T-helper 9 cell (primary cell): ENCODE measurements around the gene TIMP2.
A peak's percentile ranks its signal among the peaks of the same experiment; 100 is the strongest.
"Not testable (repeated sequence)": the region's sequence is repeated elsewhere in the genome, so short reads cannot be mapped to it uniquely, and the experiment has no call there.

ENCODE experiments used
- DNase-seq: peaks from one replicate; pipeline ENCODE4 v3.0.0-alpha.2; 2020

Gene TIMP2

DNA sequence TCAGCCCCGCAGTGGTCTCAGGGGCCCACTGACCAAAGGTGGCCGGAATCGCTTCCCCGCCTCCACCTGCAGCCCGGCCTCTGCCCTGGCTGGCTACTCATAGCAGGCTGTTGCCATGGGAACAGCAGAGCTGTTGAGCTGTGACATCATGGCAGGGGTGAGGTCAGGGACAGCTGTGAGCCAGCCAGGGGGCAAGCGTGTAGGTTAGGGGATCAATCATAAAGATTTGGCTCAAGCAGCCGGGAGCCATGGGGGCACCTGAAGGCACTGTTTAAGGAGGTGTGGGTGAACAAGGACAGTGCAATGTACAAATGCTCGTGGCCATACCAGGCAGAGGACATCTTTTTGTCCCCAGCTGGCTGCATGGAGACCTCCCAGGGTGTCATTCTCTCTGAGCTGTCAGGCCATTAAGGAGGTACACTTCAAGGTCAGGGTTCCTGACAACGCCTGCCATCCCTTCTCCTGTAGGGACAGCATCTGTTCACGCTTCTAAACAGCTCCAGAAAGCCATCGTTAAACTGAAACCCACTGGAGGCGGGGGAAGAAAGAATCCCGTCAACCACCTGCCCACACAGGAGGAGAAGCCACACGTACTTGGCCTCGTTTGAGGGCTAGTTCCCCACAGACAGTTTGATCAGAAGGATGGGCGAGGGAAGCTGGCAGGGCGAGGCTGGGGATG, 21.9 kb downstream of the TIMP2 start, which contains the start of gene CEP295NL:
Gene CEP295NL, minus strand, starts transcription at position 101 of the 679 bp plus-strand sequence. CDS start 1,373 bp downstream, outside the sequence.
- DNase-seq, result no peak

DNA sequence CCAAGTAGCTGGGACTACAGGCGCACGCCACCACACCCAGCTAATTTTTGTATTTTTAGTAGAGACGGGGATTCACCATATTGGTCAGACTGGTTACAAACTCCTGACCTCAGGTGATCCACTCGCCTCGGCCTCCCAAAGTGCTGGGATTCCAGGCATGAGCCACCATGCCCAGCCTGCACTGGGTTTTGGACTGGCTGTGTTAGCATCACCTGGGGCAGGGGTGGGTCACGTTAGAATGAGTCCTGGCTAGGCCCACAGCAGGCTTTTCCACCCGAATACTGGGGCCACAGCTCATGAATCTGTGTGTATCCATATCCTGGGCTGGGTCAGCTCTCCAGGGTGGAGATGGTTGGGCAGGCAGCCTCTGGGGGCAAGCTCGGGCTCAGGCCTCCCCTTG, 23.0 kb downstream of the TIMP2 start:
- DNase-seq, result not testable (repeated sequence)

DNA sequence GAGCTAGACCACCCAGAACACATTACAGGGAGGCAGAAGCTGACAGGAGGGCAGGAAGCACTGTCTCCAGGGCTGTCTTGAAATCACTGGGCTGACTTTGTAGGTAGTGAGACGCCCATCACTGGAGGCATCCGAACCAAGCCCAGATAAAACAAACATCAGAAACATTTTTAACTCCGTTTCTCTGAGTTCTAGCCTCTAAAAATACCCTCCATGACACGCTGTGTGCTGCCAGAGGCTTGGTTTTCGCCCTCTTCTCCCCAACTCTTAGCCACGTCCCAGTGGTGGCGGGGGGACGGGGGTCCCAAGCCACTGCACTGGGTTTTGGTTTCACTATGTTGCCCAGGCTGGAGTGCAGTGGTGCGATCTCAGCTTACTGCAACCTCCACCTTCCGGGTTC, 23.4 kb downstream of the TIMP2 start:
- no peak for DNase-seq

DNA sequence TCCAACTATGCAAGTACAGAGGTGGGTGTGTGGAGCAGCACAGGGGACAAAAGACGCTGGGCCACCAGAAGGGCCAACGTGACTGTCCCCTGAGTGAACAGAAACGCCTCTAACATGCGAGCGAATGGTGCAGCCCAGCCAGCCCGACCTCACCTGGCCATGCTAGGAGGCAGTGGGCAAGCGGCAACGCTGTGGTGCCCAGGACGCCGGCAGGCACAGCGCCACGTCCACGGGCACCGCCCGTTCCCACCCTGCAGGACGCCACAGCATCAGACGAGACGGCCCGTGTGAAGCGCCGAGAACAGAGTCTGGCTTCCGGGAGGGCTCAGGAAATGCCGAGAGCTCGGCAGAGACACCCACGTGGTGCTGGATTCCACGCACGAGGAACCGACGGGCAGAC, 24.4 kb downstream of the TIMP2 start:
- no peak for DNase-seq

DNA sequence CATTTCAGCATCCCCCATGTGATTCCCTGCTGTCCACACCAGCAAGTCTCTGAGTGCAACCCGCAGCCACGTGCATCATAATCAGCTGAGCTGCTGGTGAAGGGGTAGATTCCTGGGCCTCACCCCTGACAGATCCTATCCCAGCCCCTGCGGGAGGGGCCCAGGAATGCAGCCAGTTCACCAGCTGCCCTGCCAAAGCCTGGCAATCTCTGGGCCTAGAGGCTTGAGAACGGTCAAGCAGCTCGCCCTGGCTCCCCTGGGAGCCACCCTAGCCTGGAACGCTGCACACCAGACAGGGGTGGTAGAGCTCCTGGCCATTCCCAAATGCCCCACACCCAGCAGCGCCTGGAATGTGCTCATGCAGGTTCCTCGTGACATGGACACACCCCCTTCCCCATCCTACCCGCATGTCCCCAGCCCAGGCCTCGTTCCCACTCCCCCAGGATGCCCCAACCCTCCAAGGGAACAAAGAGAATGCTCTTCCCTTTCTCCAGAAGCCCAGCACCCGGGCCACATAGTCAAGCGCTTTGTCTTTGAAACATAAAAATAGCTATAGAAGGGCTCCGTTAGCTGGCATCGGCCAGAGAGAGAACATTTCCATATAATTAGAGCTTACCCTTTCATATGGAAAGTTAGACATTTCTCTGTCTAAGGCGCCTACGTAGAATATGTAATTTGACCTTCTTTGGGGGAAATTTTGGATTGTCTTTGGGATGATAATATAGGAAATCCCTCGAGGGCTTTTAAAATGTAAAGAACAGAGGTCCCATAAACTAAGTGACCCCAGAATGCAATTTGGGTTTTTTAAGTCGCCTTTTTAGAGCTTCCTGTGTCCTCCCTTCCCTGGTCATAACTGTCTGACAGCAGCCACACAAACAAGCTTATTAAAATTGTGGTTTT, 25.6 kb downstream of the TIMP2 start:
- no peak for DNase-seq

DNA sequence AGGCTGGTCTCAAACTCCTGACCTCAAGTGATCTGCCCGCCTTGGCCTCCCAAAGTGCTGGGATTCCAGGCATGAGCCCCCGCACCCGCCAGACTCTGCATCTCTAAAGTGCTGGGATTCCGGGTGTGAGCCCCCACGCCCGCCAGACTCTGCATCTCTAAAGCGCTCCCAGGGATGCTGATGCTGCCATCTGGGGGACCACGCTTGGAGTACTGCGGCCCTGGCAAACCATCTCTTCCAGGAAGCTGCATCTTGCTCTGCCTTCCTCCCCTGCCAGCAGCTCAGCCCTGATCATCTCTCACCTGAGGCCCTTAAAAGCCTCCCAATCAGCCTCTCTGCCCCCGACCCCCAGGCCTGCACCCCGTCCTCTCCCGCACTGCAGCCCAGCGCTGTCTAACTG, 26.2 kb downstream of the TIMP2 start:
- DNase-seq, result no peak

DNA sequence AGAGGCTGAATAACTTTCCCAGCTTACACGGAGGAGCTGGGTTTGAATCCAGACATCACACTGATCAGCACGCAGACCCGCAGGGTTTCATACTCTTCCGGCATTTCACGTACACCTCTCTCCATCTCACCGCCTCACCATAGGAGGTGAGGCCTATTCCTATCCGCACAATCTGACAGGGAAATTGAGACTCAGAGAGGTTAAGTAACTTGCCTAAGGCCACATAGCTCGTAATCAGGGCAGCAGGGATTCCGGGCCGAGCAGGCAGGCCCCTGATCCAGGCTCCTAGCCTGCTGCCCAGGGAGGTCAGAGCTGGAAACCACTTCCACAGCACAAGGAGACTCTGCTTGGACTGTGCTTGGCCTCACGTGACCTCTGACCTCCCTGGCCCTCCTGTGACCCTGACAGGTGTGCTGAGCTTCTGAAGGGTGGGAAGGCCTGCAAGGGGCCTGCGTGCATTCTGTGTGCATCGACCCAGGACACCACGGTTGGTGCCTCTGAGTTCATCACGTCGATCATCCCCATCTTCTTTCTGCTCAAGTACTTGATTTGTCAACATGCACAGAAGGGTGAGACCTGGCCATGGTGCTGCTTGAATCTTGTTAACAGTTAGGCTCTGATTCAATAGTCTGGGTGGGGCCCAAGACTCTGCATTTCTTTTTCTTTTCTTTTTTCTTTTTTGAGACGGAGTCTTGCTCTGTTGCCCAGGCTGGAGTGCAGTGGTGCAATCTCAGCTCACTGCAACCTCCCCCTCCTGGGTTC, 26.9 kb downstream of the TIMP2 start:
- no peak for DNase-seq

DNA sequence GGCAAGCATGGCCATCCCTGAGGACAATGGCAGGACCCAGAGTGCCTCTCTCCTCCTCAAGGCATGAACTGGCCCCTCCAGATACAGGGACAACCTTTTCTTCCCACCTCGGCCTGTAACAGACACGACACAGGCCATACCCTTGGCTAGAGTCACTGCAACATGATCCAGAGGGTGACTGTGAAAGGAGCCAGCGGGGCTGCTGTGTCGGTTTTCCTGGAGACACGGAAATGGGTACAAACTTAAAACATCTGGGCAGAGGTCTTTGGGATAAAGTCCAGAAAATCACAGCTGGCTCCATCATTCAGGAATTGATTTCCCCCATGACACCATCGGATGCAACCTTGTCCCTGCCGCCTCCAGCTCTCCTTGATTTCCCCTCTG, 27.5 kb downstream of the TIMP2 start:
- no peak for DNase-seq

DNA sequence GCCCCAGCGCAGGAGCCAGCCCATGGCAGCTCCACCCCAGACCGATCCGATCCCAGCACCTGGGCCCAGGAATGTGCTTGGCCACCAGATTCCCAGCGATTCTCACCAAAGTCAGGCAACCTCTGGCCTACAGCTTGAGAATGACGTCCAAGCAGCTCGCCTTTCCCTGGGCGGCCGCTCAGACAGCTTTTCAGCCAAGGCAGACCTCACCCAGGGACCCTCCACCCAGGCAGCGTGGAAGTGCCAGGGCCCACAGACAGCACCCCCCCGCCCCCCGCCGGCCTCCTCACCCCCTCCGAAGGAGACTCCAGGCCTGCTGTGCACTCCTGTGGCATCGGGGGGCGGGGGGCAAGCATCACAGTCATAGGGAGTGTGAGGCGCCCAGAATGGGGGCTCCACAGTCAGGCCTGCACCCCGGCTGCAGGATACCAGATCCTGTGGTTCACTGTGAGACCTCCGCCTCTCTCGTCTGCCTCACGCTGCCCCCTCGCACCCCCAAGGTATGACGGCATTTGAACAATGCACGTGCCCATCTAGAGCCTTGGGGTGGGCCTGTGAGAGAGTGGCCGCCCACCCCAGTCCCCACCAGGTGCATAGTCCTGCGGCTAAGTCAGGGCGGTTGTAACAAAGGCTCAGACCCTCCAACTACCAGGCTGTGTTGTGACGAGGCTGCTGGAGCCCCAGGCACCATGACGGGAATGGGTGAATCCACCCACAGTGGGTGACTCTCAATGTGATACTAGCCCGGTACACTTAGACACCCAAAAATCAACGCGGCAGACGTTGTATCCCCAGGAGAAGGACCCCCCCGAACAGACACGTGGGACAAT, 28.1 kb downstream of the TIMP2 start:
- DNase-seq, result no peak

DNA sequence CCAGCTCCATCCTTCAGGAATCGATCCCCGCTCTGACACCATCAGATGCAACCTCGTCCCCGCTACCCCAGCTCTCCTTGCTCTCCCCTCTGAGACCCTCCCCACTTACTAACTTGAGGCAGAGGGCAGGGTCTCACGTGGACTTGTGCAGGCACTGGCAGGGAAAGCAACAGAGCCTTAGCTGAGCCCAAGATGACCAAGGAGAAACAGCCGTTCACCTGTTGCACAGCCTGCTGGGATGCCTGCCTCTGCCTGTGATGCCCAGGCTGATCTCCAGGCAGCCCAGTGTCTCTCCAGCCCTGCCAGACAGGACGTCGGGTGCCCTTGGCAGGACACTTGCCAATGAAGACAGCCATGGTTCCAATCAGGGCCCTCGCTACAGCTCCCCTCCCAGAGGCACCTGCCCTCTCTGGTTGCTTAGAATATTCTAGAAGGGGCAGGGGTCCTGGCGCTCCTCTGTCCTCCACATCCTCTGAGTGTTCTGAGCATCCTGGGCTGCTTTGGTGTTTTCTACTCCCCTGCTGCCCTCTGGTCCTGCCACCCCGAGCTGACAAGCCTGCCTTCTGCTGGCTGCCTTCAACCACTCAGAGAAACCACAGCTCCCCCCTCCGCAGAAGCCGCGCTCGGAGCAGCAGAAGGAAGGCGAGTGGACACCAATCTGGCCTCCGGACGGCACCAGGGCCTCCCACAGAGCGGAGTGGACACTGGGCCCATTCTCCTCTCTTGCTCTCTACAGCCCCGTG, 28.9 kb downstream of the TIMP2 start:
- no peak for DNase-seq

DNA sequence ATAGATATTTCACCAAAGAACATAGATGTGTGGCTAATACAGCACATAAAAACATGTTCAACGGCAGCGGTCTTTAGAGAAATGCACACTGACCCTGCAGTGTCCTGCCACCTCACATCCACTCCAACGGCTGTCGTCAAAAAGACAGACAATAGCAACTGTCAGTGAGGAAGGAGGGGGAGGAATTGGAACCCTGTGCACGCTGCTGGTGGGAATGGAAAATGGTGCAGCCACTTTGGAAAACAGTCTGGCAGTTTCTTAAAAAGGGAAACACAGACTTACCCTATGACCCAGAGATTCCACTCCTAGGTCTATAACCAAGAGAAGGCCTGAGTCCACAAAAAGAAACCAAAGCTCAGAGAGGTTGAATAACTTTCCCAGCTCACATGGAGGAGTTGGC, 29.9 kb downstream of the TIMP2 start:
- DNase-seq, result no peak

DNA sequence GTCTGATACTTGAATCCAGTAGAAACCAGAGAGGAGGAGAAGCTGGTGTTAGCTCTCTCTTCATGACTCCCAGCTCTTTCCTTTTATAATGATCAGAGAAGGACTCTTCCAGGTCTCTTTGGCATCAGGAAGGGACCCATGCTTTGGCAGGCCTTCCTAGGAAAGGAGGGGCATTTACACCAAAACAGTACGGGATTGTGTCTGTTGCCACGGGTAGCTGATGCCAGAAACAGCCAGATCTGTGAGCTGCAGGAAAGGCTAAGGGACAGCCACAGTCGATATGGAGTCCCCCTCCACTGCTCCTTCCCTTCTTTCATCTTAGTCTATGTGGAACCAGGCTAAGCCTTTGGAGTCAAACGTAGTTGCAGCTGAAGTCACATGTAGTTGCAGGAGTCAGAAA, 31.5 kb downstream of the TIMP2 start:
- no peak for DNase-seq

DNA sequence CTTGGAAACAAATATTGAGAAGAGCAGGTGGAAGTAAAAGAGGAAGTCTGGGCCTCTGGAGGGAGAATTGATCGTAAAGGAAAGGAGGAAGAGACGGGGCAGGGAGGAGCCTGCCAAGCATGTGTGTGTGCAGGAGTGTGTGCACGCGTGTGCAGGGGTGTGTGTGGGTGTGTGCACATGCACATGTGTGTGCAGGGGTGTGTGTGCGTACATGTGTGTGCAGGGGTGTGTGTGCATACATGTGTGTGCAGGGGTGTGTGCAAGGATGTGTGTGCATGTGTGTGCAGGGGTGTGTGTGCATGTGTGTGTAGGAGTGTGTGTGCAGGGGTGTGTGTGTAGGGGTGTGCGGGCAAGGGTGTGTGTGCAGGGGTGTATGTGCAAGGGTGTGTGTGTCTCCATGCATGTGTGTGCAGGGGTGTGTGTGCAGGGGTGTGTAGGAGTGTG, 32.2 kb downstream of the TIMP2 start:
- DNase-seq, result no peak

DNA sequence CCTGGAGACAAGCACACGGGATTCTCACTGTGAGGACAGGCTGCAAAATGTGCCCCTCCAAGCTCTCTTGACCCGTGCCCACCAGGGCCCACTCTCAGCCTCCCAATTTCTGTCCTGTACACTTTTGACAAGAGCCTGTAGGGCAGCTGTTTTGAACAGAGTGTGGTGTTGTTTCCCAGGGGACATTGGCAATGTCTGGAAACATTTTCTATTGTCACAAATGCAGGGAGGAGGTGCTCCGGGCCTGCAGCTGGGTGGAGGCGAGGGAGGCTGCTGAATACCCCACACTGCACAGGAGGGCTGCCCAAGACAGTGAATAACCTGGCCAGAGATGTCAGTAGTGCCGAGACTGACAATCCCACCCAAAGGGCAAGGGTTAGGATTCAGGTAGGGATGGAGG, 32.7 kb downstream of the TIMP2 start:
- DNase-seq, result no peak

DNA sequence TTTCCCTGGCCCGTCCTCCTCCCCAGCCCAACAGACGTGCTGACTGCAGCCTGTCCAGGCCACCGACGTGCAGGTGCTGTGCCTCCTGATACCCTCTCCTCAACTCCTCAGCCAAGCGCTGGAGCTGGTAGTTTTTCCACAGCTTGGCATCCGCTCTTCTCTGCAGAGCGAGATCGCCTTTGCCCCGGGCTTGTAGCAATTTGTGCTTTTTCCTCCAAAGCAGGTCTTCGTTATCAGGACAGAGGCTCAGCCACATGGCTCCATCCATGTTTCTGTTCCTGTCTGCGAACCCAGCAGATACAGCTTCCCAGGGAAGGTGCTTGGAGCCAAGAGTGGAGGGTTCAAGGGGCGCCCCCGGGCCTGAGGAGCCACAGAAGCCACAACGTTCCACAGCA, 33.1 kb downstream of the TIMP2 start:
- no peak for DNase-seq

DNA sequence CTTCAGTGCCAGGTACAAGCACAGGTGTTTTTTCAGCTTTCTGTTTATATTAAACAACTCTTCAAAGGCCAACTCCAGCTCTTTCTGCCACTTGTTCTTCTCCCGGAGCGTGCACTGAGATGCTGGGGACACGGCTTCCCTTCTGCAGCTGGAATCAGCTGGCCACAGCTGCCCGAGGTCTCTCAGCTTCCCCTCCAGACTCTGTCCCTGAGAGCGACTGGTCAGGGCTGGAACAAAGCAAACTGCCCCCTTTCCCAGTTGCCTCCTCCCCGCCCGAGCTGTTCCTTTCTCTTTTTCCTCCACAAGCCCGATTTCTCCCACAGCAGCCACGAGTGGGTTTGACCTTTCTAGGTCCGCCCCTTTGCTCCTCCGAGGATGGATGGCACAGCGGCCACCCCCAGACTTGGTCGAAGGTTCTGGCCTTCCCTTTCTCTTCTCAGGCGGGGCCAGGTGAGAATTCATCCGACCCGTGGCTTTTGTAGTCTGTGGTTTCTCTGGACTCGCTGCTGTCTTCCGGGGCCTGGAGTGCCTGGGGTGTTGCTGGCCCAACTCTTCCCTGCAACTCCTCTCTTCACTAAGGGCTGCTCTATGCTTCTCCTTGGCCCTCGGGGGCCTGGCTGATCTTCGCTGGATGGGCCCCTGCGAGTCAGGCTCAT, 33.7 kb downstream of the TIMP2 start:
- no peak for DNase-seq

DNA sequence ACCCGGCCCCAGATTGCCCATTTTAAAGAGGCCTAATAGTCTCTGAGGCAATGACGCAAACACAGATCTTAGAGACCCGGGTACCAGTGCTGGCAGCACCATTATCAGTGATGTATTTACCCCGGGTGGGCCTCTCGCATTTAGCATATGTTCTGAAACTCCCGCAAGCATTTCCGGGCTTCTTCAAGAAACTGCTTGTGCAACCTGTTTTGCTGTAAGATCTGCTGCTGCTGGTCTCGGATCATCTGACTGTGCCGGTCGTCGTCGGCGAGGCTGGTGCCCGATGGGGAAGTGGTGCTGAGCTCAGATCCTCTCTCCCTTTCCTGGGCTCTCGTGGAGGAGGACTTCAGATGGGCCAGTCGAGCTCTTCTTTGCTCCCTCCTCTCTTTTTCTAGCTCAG, 34.7 kb downstream of the TIMP2 start:
- peak; percentile 8 for DNase-seq

DNA sequence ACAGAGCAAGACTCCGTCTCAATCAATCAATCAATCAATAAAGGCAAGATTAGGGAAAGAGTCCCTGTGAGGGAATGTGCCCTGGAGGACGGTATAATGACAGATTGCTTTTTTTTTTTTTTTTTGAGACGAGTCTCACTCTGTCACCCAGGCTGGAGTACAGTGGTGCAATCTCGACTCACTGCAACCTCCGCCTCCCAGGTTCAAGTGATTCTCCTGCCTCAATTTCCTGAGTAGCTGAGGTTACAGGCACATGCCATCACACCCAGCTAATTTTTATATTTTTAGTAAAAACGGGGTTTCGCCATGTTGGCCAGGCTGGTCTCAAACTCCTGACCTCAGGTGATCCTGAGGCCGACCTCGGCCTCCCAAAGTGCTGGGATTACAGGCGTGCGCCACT, 35.1 kb downstream of the TIMP2 start:
- not testable (repeated sequence) for DNase-seq

DNA sequence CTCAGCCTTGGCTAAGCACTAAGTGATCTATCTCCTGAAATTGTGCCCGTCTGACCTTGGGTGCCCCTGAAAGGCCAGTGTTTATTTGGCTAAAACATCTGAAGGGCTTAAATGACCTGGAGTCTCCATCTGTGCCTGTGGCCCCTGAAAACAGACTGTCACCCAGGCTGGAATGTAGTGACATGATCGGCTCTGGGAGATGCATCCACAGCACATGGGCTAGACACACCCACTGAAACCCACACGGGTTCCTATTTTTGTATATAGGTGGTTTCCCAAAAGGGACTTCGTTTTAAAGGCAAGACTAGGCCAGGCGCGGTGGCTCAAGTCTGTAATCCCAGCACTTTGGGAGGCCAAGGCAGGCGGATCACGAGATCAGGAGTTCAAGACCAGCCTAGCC, 35.7 kb downstream of the TIMP2 start:
- no peak for DNase-seq

DNA sequence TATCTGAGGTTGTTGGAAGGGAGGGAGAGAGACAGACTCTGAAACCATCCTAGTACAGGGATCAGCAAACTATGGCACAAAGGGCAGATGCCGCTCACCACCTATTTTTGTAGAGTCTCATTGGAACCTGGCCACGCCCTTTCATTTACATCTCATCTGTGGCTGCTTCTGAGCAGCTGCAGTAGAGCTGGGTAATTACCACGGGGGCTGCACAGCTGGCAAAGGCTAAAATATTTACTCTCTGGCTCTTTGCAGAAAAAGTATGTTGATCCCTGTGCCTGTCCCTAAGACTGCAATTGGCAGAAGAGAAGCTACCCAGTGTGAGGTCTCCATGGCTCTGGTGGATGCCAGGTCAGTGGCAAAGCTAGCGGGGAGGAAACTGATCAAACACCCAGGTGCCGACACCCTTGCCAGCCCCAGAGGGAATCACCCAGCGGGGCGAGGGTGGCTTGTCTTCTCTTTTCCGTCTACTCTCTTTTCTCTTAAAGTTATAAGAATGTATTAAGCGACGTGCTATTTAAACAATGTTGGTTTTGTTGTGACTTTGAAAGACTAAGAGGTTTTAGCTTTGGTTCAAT, 36.2 kb downstream of the TIMP2 start:
- DNase-seq, result no peak

DNA sequence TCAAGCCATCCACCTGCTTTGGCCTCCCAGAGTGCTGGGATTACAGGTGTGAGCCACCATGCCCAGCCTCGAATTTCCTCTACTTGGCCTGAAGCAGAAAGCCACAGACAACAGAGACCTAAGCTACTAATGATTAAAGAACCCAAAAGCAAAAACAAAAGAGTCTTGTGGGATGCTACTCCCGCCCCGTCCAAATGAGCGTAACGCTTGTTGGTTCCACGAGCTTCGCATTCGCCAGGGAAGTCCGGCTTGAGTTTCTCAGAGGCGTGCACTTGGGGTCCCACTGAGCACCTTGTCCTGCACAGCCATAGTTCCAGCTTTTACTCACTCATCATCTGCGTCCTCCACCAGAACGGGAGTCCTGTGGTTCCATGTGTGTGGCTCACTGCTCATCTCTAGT, 38.2 kb downstream of the TIMP2 start:
- DNase-seq, result no peak
